Left cardiac atrium (tissue), 4 donors: Measurements from ENCODE around the gene CRB2. TPM values are rescaled to one million over a fixed set of nuclear protein-coding genes. Genes with fewer than 3 reads are reported as not detected.

ENCODE experiments used
- ATAC-seq, 2 donors: fragments of 200-7000 bp; cut with Tn5 transposase; one replicate each; pipeline ENCODE4 v1.9.1; 2020; ENCODE audit warnings: mild to moderate bottlenecking in 2 of 2, moderate library complexity in 2 of 2
- DNase-seq: peaks from one replicate; pipeline ENCODE4 v3.0.0-alpha.2; 2020
- intact Hi-C, 2 donors: fragments of 100-400 bp; cut with DNase I; formaldehyde crosslinking; loops; one replicate each; pipeline versions ENCODE4 v1.14.1 to v1.15.1; 2022 to 2023
- microRNA-seq, 2 donors: library from miRNA; unstranded; fragments of <30 nt; microRNA quantifications; one replicate each; pipeline ENCODE4 v1.2.0, GENCODE V29; 2020
- total RNA-seq, 2 donors: library from RNA; stranded (reverse); fragmentation: NEBNext Ultra II Directional; extraction: Animal tissue kit (Norgen Biotek cat#: 25700); gene quantifications; one replicate each; pipeline ENCODE4 v1.2.1, GENCODE V29; 2021
- donor health status: DM: no; HTN: yes; CAD: no.
- donor health status: DM: no; HTN: yes; CAD: no; lungs with severe emphysema.
- donor health status: DM: yes; HTN: yes; CAD: no.
- donor health status: Dilated cardiomyopathy.

The CRB2 gene
- total RNA-seq, 2 donors from 2014 or later = 1.3 to 2.2 TPM

- intact Hi-C loops = no loop called here
- DNase-seq (no peak), ATAC-seq (no peak)
Measured at GRCh38 chr9:123424552-123425225, 68.7 kb downstream of the CRB2 start.

GRCh38 chr9:123425261-123425821, 69.3 kb downstream of the CRB2 start:
- DNase-seq (no peak), ATAC-seq (peak in 1 of 2 donors; percentile 61)
- intact Hi-C loops = no loop called here

- no peak for ATAC-seq
- DNase-seq = no peak
- intact Hi-C loops = no loop called here
Measured at GRCh38 chr9:123425836-123426365, 69.9 kb downstream of the CRB2 start.

GRCh38 chr9:123426406-123426805, 70.4 kb downstream of the CRB2 start:
- intact Hi-C loops = no loop called here
- DNase-seq (no peak), ATAC-seq (no peak)

Small RNAs within 50 kb of the gene (microRNA-seq; reads per million reads assigned to microRNA genes)
- gene MIR601 = 0 reads per million in 2 donors

Other genes starting within 250 kb of the CRB2 start
- gene STRBP, start 87.6 kb upstream of the CRB2 start, total RNA-seq = 10 to 100 TPM; 16.7 to 20.7 TPM